K562 (cell line): ENCODE data around the gene VIPR2.

Experiments used
- FOSL1 ChIP-seq: fragments of 200-800 bp; sonication (Bioruptor generic); conservative IDR thresholded peaks from 2 replicates; pipeline ENCODE4 v1.6.1; 2016; ENCODE audit warnings: missing genetic modification characterization, missing compliant biosample characterization
- L3MBTL2 ChIP-seq: fragments of 450-650 bp; IDR thresholded peaks from 2 replicates; pipeline ENCODE4 v1.6.1; 2016; ENCODE audit warnings: mild to moderate bottlenecking, moderate library complexity
- NFATC3 ChIP-seq: fragments of 450-650 bp; IDR thresholded peaks from 2 replicates; pipeline ENCODE4 v1.6.1; 2017; ENCODE audit warnings: mild to moderate bottlenecking
- NFE2L1 ChIP-seq: fragments of 450-650 bp; IDR thresholded peaks from 2 replicates; pipeline ENCODE4 v1.6.1; 2016; ENCODE audit warnings: missing genetic modification characterization, low read depth, mild to moderate bottlenecking, missing compliant biosample characterization, moderate library complexity, borderline replicate concordance
- POLR2A ChIP-seq: fragments of 450-650 bp; conservative IDR thresholded peaks from 2 replicates; pipeline ENCODE4 v1.6.1; 2016
- RBBP5 ChIP-seq: fragments of 200-600 bp; sonication (generic); IDR thresholded peaks from 2 replicates; pipeline ENCODE4 v1.6.1; 2012; ENCODE audit warnings: borderline replicate concordance, mild to moderate bottlenecking, low read length, control low read depth, inconsistent platforms; ENCODE audit not compliant: insufficient read depth, poor library complexity, severe bottlenecking
- SRF ChIP-seq, 2 experiments: fragments of 250-450, 450-650 bp in 1 of 2; sonication (Bioruptor Pico) in 1 of 2; sonication (generic) in 1 of 2; formaldehyde crosslinking; IDR thresholded peaks; 2 replicates each; pipeline versions ENCODE4 v1.5.0 to v1.5.1; 2020 to 2022; ENCODE audit warnings: mild to moderate bottlenecking in 1 of 2, missing genetic modification reagents in 1 of 2
- ZNF212 ChIP-seq: fragments of 450-650 bp; formaldehyde crosslinking; IDR thresholded peaks from 2 replicates; pipeline ENCODE4 v1.4.0; 2020; ENCODE audit warnings: mild to moderate bottlenecking

- TF ChIP-seq SRF (CRISPR knock-in tag; IDR thresholded peaks at IDR 0.05) (no peak), ZNF212 (no peak), RBBP5 (no peak), NFE2L1 (tag) (no peak), FOSL1 (no peak), NFATC3 (no peak), L3MBTL2 (no peak), POLR2A (no peak)
Observed at GRCh38 chr7:158993591-158993990, 151.1 kb downstream of the VIPR2 start.
